Subcutaneous adipose tissue (tissue), 4 donors: ENCODE results near the gene ZNF613. TPM values are rescaled to one million over a fixed set of nuclear protein-coding genes. Genes with fewer than 3 reads are reported as not detected.

Source experiments
- CTCF ChIP-seq: fragments of 450-650 bp; IDR thresholded peaks from one replicate; pipeline ENCODE4 v1.5.1; 2016; ENCODE audit warnings: low read depth, mild to moderate bottlenecking, control low read depth, antibody characterized with exemption, moderate library complexity
- total RNA-seq, 4 donors: library from RNA; depleted of rRNA; stranded (reverse); fragments of >200 nt; gene quantifications; one replicate each; pipeline ENCODE4 v1.1.0, GENCODE V29; 2016

The ZNF613 gene
- total RNA-seq, 4 donors from 2014 or later: 6.4 to 7.2 (median 6.6) TPM

GRCh38 chr19:51978882-51979281 is 51.6 kb downstream of the ZNF613 start:
- TF ChIP-seq CTCF: no peak

- TF ChIP-seq CTCF: no peak
Observed at GRCh38 chr19:51980116-51980736, 53.0 kb downstream of the ZNF613 start.

- TF ChIP-seq CTCF: no peak
Observed at GRCh38 chr19:51983361-51983760, 56.1 kb downstream of the ZNF613 start.

- TF ChIP-seq CTCF: no peak
Observed at GRCh38 chr19:51986309-51987291, 59.3 kb downstream of the ZNF613 start, which contains the start of gene ZNF350. TSS of gene ZNF350 (minus strand) at chr19:51986840. CDS start at chr19:51974360, 12,480 bp downstream.

GRCh38 chr19:51993422-51993821 is 66.2 kb downstream of the ZNF613 start:
- no peak for TF ChIP-seq CTCF

- TF ChIP-seq CTCF: no peak
Observed at GRCh38 chr19:51994048-51994644, 66.9 kb downstream of the ZNF613 start.

Other genes starting within 250 kb of the ZNF613 start
- 10 to 100 TPM in 1 of 4 donors, 1 to 10 TPM in 3; 2.6 to 10.8 (median 7.0) TPM for gene SPACA6, start 234.1 kb upstream of the ZNF613 start, total RNA-seq
- 1 to 10 TPM in 2 of 4 donors, under 1 TPM in 1, not detected in 1; 0.51 to 5.7 (median 5.5) TPM for gene HAS1, start 203.5 kb upstream of the ZNF613 start, total RNA-seq
- gene FPR1, start 175.6 kb upstream of the ZNF613 start, total RNA-seq: 10 to 100 TPM in 3 of 4 donors, 1 to 10 TPM in 1; 5.1 to 35.7 (median 22.0) TPM
- 1 to 10 TPM in 3 of 4 donors, under 1 TPM in 1; 0.82 to 3.9 (median 1.3) TPM for gene FPR2, start 166.3 kb upstream of the ZNF613 start, total RNA-seq
- 100 to 1,000 TPM in 1 of 4 donors, 10 to 100 TPM in 2, 1 to 10 TPM in 1; 3.2 to 112 (median 27.3) TPM for gene FPR3, start 132.3 kb upstream of the ZNF613 start, total RNA-seq
- gene ZNF577, start 39.5 kb upstream of the ZNF613 start, total RNA-seq: 10 to 100 TPM; 13.5 to 30.4 (median 20.0) TPM
- 1 to 10 TPM; 6.8 to 8.8 (median 7.6) TPM for gene ZNF649, start 22.5 kb upstream of the ZNF613 start, total RNA-seq
- gene ZNF350, start 59.4 kb downstream of the ZNF613 start, total RNA-seq: 10 to 100 TPM in 3 of 4 donors, 1 to 10 TPM in 1; 9.1 to 13.9 (median 12.0) TPM
- 10 to 100 TPM; 12.2 to 17.9 (median 14.9) TPM for gene ZNF615, start 80.7 kb downstream of the ZNF613 start, total RNA-seq
- gene ZNF614, start 100.9 kb downstream of the ZNF613 start, total RNA-seq: 1 to 10 TPM; 4.0 to 8.6 (median 6.0) TPM
- 10 to 100 TPM in 3 of 4 donors, 1 to 10 TPM in 1; 9.5 to 15.6 (median 13.1) TPM for gene ZNF432, start 121.4 kb downstream of the ZNF613 start, total RNA-seq
- 10 to 100 TPM; 18.7 to 26.8 (median 20.4) TPM for gene ZNF841, start 168.3 kb downstream of the ZNF613 start, total RNA-seq
- 10 to 100 TPM in 1 of 4 donors, 1 to 10 TPM in 3; 7.3 to 15.4 (median 8.6) TPM for gene ZNF616, start 212.5 kb downstream of the ZNF613 start, total RNA-seq
- 10 to 100 TPM; 10.2 to 18.9 (median 17.4) TPM for gene ZNF836, start 244.1 kb downstream of the ZNF613 start, total RNA-seq